Fibroblast of gingiva (primary cell): ENCODE data around the gene ECE1.
A peak's percentile ranks its signal among the peaks of the same experiment; 100 is the strongest.
"Not testable (repeated sequence)": the region's sequence is repeated elsewhere in the genome, so short reads cannot be mapped to it uniquely, and the experiment has no call there.

Source experiments
- DNase-seq: peaks from one replicate; pipeline ENCODE4 v3.0.0-alpha.2; 2011; ENCODE audit warnings: low read depth

ECE1 gene

GRCh38 chr1:21176586-21177555 is 113.4 kb downstream of the ECE1 start, which contains the start of gene EIF4G3:
EIF4G3 (minus strand) TSS chr1:21176897; CDS start chr1:21002742, 174,155 bp downstream.
- DNase-seq = peak; percentile 93

GRCh38 chr1:21175670-21176581 is 114.3 kb downstream of the ECE1 start:
- no peak for DNase-seq

GRCh38 chr1:21175324-21175669 is 115.0 kb downstream of the ECE1 start:
- DNase-seq = peak; percentile 31

GRCh38 chr1:21174654-21175323 is 115.5 kb downstream of the ECE1 start:
- peak; percentile 79 for DNase-seq

GRCh38 chr1:21174230-21174629 is 116.0 kb downstream of the ECE1 start:
- DNase-seq = no peak

GRCh38 chr1:21173096-21173495 is 117.2 kb downstream of the ECE1 start:
- not testable (repeated sequence) for DNase-seq

- peak; percentile 77 for DNase-seq
These were observed 119.4 kb downstream of the ECE1 start for GRCh38 chr1:21170837-21171236.

- DNase-seq = no peak
These were observed 121.8 kb downstream of the ECE1 start for GRCh38 chr1:21168444-21168843.
